ENCODE data around the gene FBXW2. TPM values are rescaled to one million over a fixed set of nuclear protein-coding genes. Genes with fewer than 3 reads are reported as not detected.
A peak's percentile ranks its signal among the peaks of the same experiment; 100 is the strongest.

Gene FBXW2
- total and polyA plus RNA-seq, 2 donors (not counting 3 experiments of a cell fraction or from before 2014, with no cell fraction given), result 32.5 to 70.2 TPM

- H3K4me1 ChIP-seq (ENCODE audit: control insufficient read depth, extremely low read depth, insufficient read depth, low read length), result peaks cover 18% of the 10 kb centered on the region
- TF ChIP-seq EZH2 (IDR thresholded peaks at IDR 0.05; ENCODE audit: borderline replicate concordance, low read depth, low read length, severe bottlenecking) (no peak), CTCF (IDR thresholded peaks at IDR 0.05; ENCODE audit: extremely low read depth in 1 of 2, insufficient read depth in 1 of 2, low read depth in 1 of 2, low read length in 2 of 2) (peak; percentile 52 to 55), POLR2A (IDR thresholded peaks at IDR 0.05; ENCODE audit: low read depth, low read length) (no peak), GATA2 (IDR thresholded peaks at IDR 0.05; ENCODE audit: insufficient read depth, insufficient read length, low read depth, low read length) (no peak), POLR2AphosphoS5 (IDR thresholded peaks at IDR 0.05; ENCODE audit: insufficient read depth, low read depth, low read length) (no peak), MYC (IDR thresholded peaks at IDR 0.05; ENCODE audit: low read depth, low read length) (no peak), MAX (IDR thresholded peaks at IDR 0.05; ENCODE audit: insufficient read depth, insufficient read length) (no peak), FOS (IDR thresholded peaks at IDR 0.05; ENCODE audit: borderline replicate concordance, insufficient read depth, low read length) (no peak)
- no TSS peak for BruUV-seq (replicated peaks)
- dilution Hi-C loops (cut with MboI; ENCODE audit: extremely low pct_ligation_motif_present, low sequenced_read_pairs) (no loop called here), intact Hi-C loops (cut with micrococcal nuclease) (loop anchor here (1.0 to 10.0 kb wide), 3 partner anchors 121 to 652 kb away; no protein-coding TSS in a partner anchor)
- H3K79me2 ChIP-seq (ENCODE audit: control insufficient read depth, insufficient read depth, low read length), result no peaks in the 10 kb centered on the region
- ChIA-PET CTCF (interaction anchor here (1.0 to 1.1 kb wide), 2 partner anchors 12 to 13 kb away, joined by 3 read pairs; no protein-coding TSS in a partner anchor), POLR2A (no interaction called here)
- H3K27ac ChIP-seq (ENCODE audit: insufficient read depth, low read depth, low read length), result no peak overlapping the region
- no peak overlapping the region for H3K4me3 ChIP-seq (replicated peaks in 1 of 3; ENCODE audit: insufficient read depth in 1 of 3, low read depth in 1 of 3, low read length in 3 of 3)
- no peak overlapping the region for H3K9ac ChIP-seq (replicated peaks; ENCODE audit: extremely low read depth, insufficient read depth, low read length)
- H3K36me3 ChIP-seq (ENCODE audit: control insufficient read depth in 2 of 2, extremely low read depth in 1 of 2, insufficient read depth in 2 of 2, low read length in 2 of 2), result no peaks in the 10 kb centered on the region
- no peak overlapping the region for H2AFZ ChIP-seq (ENCODE audit: low read depth, low read length)
- peak; percentile 26 for DNase-seq (ENCODE audit: low read depth, low spot score)
- H3K27me3 ChIP-seq (ENCODE audit: control insufficient read depth in 2 of 2, insufficient read depth in 2 of 2, low read length in 2 of 2), result no peaks in the 10 kb centered on the region
- H4K20me1 ChIP-seq (replicated peaks; ENCODE audit: control insufficient read depth, extremely low read depth, insufficient read depth, low read length), result no peaks in the 10 kb centered on the region
- H3K9me3 ChIP-seq (replicated peaks; ENCODE audit: control insufficient read depth, insufficient read depth, low read length), result no peaks in the 10 kb centered on the region
- no peak overlapping the region for H3K4me2 ChIP-seq (ENCODE audit: insufficient read depth, low read length)
- no peaks in the 10 kb centered on the region for H3K9me1 ChIP-seq (replicated peaks; ENCODE audit: control insufficient read depth, extremely low read depth, insufficient read depth, low read length)
- peak; percentile 50 for FAIRE-seq
Measured at GRCh38 chr9:120742951-120743416, 50.2 kb downstream of the FBXW2 start.
